WI38 (cell line): ENCODE data around the gene AAK1.
"Not testable (repeated sequence)": the region's sequence is repeated elsewhere in the genome, so short reads cannot be mapped to it uniquely, and the experiment has no call there.

ENCODE experiments used
- H3K4me3 ChIP-seq: 2 replicates; pipeline ENCODE4 v1.5.1; 2011; ENCODE audit warnings: low read depth, mild to moderate bottlenecking, control low read depth, low read length
- CTCF ChIP-seq: IDR thresholded peaks from 2 replicates; pipeline ENCODE4 v1.5.1; 2012; ENCODE audit warnings: low read depth, mild to moderate bottlenecking, control low read depth, low read length

AAK1 gene

GRCh38 chr2:69456950-69457445 is 186.5 kb downstream of the AAK1 start:
- no peak for TF ChIP-seq CTCF
- H3K4me3 ChIP-seq = no peak overlapping the region

GRCh38 chr2:69456154-69456553 is 187.4 kb downstream of the AAK1 start:
- no peak overlapping the region for H3K4me3 ChIP-seq
- no peak for TF ChIP-seq CTCF

- no peak overlapping the region for H3K4me3 ChIP-seq
- no peak for TF ChIP-seq CTCF
Measured at GRCh38 chr2:69454976-69455375, 188.6 kb downstream of the AAK1 start.

GRCh38 chr2:69453475-69454129 is 189.9 kb downstream of the AAK1 start:
- H3K4me3 ChIP-seq = no peak overlapping the region
- no peak for TF ChIP-seq CTCF

- TF ChIP-seq CTCF = no peak
- H3K4me3 ChIP-seq = no peak overlapping the region
Measured at GRCh38 chr2:69452687-69453086, 190.9 kb downstream of the AAK1 start.

GRCh38 chr2:69450735-69451416 is 192.7 kb downstream of the AAK1 start:
- no peak for TF ChIP-seq CTCF
- H3K4me3 ChIP-seq = no peak overlapping the region

- no peak overlapping the region for H3K4me3 ChIP-seq
- TF ChIP-seq CTCF = no peak
Measured at GRCh38 chr2:69449906-69450305, 193.6 kb downstream of the AAK1 start.

GRCh38 chr2:69443673-69444072 is 199.9 kb downstream of the AAK1 start:
- H3K4me3 ChIP-seq = not testable (repeated sequence)

GRCh38 chr2:69439499-69439898 is 204.0 kb downstream of the AAK1 start:
- not testable (repeated sequence) for H3K4me3 ChIP-seq
